HG03342 (cell line): ENCODE data around the gene ZNF296.

Experiments used
- ATAC-seq: cut with Tn5 transposase; IDR thresholded peaks from one replicate; pipeline ENCODE4 v1.9.1; 2021; ENCODE audit warnings: mild to moderate bottlenecking, moderate library complexity; ENCODE audit not compliant: unreplicated experiment

ZNF296 gene

GRCh38 chr19:45063851-45064801, 12.2 kb downstream of the ZNF296 start:
- no peak for ATAC-seq

- ATAC-seq = no peak
These were observed 14.3 kb downstream of the ZNF296 start for GRCh38 chr19:45061965-45062364.

GRCh38 chr19:45059258-45059965, 16.9 kb downstream of the ZNF296 start:
- no peak for ATAC-seq

DNA sequence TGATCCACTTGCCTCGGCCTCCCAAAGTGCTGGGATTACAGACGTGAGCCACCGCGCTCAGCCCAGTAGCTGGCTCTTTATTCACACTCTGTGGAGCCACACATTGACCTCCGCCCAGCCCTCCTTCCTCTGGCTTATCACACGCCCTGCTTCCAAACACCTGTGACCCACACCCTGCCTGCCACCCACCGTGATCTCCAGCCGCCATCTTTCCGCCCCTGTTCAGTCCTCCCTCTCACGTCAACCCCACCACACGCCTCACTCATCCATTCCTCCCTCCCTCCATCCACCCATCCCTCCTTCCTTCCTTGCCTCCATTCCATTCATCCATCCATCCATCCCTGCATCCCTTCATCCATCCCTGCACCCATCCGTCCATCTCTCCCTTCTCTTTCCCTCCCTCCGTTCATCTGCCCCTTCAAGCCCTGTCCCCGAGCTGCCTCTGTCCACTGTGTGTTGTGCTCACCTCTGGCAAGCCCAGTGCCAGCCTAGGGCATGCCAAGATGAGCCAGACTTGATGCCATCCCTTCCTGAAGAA, 17.6 kb downstream of the ZNF296 start:
- no peak for ATAC-seq

GRCh38 chr19:45057444-45057843, 18.8 kb downstream of the ZNF296 start:
- no peak for ATAC-seq

DNA sequence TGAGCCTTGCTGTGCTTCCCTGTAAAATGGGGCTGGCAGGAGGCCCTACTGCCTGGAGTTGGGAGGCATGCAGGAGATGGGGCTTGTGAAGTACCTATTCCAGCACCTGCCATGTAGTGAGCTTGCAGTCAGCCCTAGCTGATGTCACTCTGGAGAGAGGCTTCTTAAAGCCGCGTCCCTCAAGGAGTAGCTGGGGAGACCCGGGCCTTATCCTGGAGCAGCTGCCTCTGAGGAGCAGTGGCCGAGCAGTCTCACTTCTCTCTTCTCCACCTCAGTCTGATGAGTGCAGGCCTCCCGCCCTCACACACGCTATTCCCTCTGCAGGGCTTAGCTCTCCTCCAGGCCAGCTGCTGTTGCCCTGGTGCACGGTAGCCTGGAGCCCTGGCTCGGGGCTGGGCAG, 19.4 kb downstream of the ZNF296 start:
- no peak for ATAC-seq

- peak; percentile 53 for ATAC-seq
These were observed 24.2 kb downstream of the ZNF296 start for GRCh38 chr19:45051929-45052579.

GRCh38 chr19:45050036-45050435, 26.2 kb downstream of the ZNF296 start:
- no peak for ATAC-seq

DNA sequence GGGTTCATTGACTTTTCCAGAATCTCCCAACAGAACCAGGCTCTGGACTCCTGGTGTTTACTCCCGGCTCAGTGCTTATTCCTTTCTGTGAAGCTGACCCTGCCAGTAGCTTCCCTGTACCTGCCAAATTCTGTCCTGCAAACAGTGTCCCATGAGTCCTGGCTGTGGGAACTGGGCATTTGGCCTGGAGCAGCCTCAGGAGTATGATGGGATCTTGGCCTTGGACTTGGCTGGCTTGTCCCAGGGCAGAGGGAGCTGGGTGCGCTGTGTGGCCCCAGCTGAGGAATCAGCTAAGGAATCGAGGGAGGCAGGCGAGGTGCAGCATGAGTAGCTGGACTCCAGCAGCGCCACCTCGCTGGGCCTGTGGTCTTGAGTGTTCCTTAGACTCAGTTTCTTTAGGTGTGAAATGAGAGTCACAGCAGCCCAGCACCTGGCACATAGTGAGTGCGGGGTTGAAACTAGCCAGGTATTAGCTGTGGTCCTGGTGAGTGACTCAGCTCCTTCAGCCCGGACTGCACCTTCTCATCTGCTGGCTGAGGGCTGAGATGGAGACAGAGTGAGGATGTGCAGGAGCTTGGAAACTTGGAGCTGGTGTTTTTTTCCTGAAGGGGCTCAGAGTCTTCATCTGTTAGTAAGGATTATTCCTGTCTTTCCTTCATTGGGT, 27.1 kb downstream of the ZNF296 start:
- no peak for ATAC-seq

DNA sequence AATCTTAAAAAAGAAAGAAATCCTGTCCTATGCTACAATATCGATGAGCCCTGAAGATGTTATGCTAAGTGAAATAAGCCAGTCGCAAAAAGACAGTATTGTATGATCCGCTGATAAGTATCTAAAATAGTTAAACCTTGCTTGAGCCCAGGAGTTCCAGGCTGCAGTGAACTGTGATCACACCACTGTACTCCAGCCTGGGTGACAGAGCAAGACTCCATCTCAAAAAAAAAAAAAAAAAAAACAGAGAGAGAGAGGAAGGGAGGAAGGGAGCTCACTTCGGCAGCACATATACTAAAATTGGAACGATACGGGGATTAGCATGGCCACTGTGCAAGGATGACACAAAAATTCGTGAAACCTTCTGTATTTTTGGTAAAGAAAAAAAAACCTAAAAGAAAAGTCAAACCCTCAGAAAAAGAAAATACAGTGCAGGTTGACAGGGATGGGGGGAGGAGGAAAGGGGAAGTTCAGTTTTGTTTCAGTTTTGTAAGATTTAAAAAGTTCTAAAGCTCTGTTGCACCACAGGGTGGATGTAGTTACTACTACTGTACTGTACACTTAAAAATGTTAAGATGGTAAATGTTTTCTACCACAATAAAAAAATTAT, 29.0 kb downstream of the ZNF296 start:
- ATAC-seq = peak; percentile 56

DNA sequence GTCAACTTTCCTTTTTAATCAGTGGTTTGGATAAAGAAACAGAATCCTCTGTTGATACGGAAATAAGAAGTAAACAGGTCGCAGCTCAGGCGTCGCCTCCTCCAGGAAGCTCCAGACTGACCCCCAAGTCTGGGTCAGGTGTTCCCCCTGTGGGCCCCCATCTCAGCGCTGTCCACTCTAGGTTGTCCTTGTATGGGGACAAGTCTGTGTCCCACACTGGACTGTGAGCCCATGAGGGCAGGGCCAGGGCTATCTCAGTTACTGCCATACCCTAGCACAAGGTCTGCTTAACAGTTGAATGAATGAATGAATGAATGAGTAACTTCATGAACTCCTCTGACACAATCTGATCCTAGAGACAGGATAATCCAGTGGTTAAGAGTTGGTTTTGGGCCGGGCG, 29.9 kb downstream of the ZNF296 start:
- no peak for ATAC-seq

- no peak for ATAC-seq
These were observed 30.5 kb downstream of the ZNF296 start for GRCh38 chr19:45045671-45046353.

DNA sequence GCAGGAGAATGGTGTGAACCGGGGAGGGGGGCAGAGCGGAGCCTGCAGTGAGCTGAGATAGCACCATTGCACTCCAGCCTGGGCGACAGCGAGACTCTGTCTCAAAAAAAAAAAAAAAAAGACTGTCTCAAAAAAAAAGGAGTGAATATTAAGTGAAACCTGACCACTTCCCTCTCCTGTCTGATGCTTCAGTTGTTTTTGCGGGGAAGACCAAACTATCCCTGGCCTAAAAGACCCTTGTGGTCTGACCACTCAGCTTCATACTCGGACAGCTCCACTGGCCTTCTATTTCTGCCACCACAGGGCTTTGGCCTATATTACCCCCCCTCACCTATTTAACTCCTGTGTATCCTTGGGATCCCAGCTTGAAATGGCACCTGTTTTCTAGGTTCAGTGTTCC, 35.2 kb downstream of the ZNF296 start:
- no peak for ATAC-seq

- ATAC-seq = no peak
These were observed 36.1 kb downstream of the ZNF296 start for GRCh38 chr19:45040059-45040771.

DNA sequence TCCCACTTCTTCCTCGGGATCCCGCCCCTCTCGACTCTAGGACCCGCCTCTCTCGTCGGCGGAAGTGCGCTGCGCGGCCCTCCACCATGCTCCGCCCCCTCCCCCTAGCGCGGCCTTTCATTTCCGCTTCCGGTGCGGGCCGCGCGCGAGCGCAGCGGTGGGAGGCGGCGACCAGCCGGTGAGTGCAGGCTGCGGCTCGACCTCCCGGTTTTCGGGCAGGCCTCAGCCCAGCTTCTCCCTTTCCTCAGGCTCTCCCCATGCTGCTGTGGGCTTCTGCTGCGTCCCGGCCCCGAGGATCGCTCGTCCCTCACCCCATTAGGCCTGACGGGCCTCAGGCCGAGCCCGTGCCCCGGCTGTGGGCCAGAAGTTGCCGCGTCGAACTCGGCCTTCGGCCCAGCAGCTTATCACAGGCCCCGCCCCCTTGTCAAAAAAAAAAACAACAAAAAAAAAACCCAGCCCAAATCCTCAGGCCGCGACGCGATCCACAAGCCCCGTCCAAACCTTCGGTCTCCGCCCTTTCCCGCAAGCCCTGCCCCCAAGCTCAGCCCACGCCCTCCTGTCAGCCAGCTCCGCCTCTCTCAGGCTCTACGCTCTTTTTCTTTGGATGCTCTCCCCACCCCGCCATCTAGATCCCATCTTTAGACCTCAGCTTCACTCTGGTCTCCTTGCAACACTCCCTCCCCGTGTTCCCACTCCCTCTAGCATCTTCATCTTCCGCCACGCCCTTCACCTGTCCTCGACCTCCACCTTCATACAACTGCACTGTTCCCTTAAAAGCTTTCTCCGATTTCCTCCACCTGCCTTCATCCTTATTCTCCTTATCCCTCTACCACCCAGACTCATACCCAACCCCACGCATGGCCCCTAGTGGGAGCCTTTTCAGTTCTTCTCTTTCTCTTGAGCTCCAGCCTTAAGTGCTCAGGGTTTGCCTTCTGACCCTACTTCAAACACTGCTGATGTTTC, 37.1 kb downstream of the ZNF296 start, which contains the start of gene CLASRP:
Gene CLASRP (plus strand): TSS at position 115 of the 963 bp plus-strand sequence. CDS start 1,168 bp downstream, outside the sequence.
- peak; percentile 88 for ATAC-seq

DNA sequence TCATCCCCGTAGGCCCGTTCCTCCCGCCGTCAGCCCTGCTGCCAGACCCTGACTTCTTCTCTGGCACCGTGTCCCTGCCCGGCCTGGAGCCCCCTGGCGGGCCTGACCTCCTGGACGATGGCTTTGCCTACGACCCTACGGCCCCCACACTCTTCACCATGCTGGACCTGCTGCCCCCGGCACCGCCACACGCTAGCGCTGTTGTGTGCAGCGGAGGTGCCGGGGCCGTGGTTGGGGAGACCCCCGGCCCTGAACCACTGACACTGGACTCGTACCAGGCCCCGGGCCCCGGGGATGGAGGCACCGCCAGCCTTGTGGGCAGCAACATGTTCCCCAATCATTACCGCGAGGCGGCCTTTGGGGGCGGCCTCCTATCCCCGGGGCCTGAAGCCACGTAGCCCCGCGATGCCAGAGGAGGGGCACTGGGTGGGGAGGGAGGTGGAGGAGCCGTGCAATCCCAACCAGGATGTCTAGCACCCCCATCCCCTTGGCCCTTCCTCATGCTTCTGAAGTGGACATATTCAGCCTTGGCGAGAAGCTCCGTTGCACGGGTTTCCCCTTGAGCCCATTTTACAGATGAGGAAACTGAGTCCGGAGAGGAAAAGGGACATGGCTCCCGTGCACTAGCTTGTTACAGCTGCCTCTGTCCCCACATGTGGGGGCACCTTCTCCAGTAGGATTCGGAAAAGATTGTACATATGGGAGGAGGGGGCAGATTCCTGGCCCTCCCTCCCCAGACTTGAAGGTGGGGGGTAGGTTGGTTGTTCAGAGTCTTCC, 38.7 kb downstream of the ZNF296 start:
- no peak for ATAC-seq

- no peak for ATAC-seq
These were observed 40.5 kb downstream of the ZNF296 start for GRCh38 chr19:45035755-45036154.
